ENCODE measurements around the gene BHLHE40. TPM values are rescaled to one million over a fixed set of nuclear protein-coding genes. Genes with fewer than 3 reads are reported as not detected.
A peak's percentile ranks its signal among the peaks of the same experiment; 100 is the strongest.

BHLHE40 gene
- total and polyA plus RNA-seq, 8 donors = 19.3 to 66.7 (median 33.2) TPM

DNA sequence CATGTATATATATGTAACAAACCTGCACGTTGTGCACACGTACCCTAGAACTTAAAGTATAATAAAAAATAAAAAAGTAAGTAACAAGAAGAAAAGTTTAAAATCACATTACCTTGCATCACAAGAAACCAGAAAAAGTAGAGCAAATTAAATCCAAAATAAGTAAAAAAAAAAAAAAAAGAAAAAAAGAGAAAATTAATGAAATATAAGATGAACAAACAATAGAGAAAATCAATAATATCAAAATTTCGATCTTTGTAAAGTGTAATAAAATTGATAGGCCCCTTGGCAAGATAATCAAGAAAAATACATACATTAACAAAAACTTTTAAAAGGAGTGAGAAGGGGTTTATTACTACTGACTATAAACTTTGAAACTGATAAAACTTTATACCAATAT, 7.4 kb upstream of the BHLHE40 start:
- ATAC-seq (no peak), FAIRE-seq (no peak), DNase-seq (no peak)
- WGBS, 2 donors = 83 to 86% methylated on average over 3 of the region's 3 CpGs
- intact Hi-C loops (cut with DNase I) = no loop called here
- no peaks in the 10 kb centered on the region for H3K36me3 ChIP-seq
- no peak overlapping the region for H3K27ac ChIP-seq
- no peaks in the 10 kb centered on the region for H3K9me3 ChIP-seq
- H3K27me3 ChIP-seq = no peaks in the 10 kb centered on the region
- no peak overlapping the region for H3K4me3 ChIP-seq
- peaks cover 8 to 14% (median 10%) of the 10 kb centered on the region in 3 donors for H3K4me1 ChIP-seq
- TF ChIP-seq, protein P1, sequence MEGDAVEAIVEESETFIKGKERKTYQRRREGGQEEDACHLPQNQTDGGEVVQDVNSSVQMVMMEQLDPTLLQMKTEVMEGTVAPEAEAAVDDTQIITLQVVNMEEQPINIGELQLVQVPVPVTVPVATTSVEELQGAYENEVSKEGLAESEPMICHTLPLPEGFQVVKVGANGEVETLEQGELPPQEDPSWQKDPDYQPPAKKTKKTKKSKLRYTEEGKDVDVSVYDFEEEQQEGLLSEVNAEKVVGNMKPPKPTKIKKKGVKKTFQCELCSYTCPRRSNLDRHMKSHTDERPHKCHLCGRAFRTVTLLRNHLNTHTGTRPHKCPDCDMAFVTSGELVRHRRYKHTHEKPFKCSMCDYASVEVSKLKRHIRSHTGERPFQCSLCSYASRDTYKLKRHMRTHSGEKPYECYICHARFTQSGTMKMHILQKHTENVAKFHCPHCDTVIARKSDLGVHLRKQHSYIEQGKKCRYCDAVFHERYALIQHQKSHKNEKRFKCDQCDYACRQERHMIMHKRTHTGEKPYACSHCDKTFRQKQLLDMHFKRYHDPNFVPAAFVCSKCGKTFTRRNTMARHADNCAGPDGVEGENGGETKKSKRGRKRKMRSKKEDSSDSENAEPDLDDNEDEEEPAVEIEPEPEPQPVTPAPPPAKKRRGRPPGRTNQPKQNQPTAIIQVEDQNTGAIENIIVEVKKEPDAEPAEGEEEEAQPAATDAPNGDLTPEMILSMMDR (IDR thresholded peaks at IDR 0.05) = no peak

DNA sequence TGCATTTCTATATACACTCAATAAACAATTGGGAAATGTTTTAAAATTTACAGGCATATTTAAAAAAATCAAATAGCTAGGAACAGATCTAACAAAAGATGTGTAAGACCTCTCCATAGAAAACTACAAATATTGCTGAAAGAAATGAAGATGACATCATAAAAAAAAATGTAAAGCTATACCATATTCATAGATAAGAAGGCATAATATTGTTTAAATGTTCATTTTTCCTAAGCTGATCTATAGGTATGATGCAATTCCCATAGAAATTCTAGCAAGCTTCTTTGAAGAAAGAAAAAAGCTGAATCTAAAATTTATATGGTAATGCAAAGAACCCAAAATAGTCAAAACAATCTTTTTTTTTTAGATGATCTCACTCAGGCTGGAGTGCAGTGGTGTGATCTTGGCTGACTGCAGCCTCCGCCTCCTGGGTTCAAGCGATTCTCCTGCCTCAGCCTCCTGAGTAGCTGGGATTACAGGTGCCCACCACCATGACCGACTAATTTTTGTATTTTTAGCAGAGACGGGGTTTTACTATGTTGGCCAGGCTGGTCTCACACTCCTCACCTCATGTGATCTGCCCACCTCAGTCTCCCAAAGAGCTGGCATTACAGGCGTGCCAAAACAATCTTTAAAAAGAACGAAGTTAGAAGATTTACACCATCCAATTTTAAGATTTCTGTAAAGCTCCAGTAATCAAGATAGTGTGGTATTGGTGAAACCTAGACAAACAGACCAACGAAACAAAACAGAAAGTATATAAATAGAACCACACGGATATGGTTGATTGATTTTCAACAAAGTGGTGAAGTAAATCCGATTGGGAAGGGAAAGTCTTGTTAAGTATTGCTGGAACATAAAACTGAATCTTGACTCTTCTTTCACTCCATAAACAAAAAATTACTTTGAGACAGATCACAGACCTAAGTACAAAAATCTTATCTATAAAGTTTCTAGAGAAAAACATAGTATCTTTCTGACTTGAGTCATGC, 6.3 kb upstream of the BHLHE40 start:
- 53 to 57% methylated on average over 9 of the region's 9 CpGs for WGBS, 2 donors
- no peaks in the 10 kb centered on the region for H3K27me3 ChIP-seq
- H3K4me1 ChIP-seq = peaks cover 12 to 20% (median 13%) of the 10 kb centered on the region in 3 donors
- intact Hi-C loops (cut with DNase I) = no loop called here
- TF ChIP-seq, protein P1 (IDR thresholded peaks at IDR 0.05) = no peak
- no peaks in the 10 kb centered on the region for H3K9me3 ChIP-seq
- H3K36me3 ChIP-seq = no peaks in the 10 kb centered on the region
- no peak for FAIRE-seq
- DNase-seq = no peak
- peak overlapping the region in 1 of 4 donors; percentile 12 for H3K27ac ChIP-seq
- ATAC-seq = no peak
- no peak overlapping the region for H3K4me3 ChIP-seq

DNA sequence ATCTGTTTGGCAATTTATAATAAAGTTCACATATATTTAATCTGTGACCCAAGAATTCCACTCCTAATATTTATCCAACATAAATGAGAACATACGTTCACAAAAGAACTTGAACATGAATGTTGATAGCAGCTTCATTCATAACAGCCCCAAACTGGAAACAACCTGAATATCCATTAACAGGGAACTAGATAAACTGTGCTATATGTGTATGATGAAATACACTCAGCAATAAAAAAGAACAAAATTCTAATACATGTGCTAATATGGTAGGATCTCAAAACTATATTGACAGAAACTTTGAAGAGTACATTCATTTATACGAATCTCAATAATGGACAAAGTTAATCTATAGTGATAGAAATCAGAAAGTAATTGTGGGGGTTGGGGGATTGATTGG, 5.1 kb upstream of the BHLHE40 start:
- TF ChIP-seq, protein P1 (IDR thresholded peaks at IDR 0.05) = no peak
- no peak overlapping the region for H3K27ac ChIP-seq
- H3K27me3 ChIP-seq = no peaks in the 10 kb centered on the region
- no peaks in the 10 kb centered on the region for H3K36me3 ChIP-seq
- 79 to 83% methylated on average over 2 of the region's 2 CpGs for WGBS, 2 donors
- FAIRE-seq (no peak), ATAC-seq (no peak), DNase-seq (no peak)
- intact Hi-C loops (cut with DNase I) = no loop called here
- H3K4me3 ChIP-seq = no peak overlapping the region
- peaks cover 12 to 20% (median 13%) of the 10 kb centered on the region in 3 donors for H3K4me1 ChIP-seq
- no peaks in the 10 kb centered on the region for H3K9me3 ChIP-seq

DNA sequence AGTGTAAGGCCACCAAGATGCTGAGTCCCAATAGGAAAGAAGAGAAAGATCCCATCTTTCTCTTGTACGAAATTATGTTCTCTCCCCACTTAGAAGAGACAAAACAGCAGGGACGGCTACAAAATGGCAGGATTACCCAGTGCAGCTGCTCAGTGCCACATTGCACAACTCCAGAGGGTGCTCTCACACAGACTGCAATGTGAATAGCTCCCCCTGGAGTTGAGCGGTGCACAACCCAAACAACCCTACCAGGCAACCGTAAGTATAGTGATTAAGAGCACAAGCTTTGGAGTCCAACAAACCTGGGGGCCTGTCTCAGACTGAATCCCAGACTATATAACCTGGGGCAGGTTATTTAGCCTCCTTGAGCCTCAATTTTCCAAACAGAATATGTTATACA, 3.1 kb upstream of the BHLHE40 start:
- Histone ChIP-seq H3K4me1 (peaks cover 12 to 20% (median 13%) of the 10 kb centered on the region in 3 donors), H3K27me3 (no peaks in the 10 kb centered on the region), H3K27ac (peak overlapping the region; percentile 99 to 100 (median 100)), H3K36me3 (no peaks in the 10 kb centered on the region), H3K4me3 (no peak overlapping the region), H3K9me3 (no peaks in the 10 kb centered on the region)
- FAIRE-seq (no peak), DNase-seq (peak in 4 of 6 donors; percentile 65 to 76 (median 70)), ATAC-seq (no peak)
- 50 to 52% methylated on average over 4 of the region's 4 CpGs for WGBS, 2 donors
- intact Hi-C loops (cut with DNase I) = no loop called here
- TF ChIP-seq, protein P1 (IDR thresholded peaks at IDR 0.05) = peak; percentile 23 to 55 (median 45)

Measured in pancreas (tissue), 10 donors.